ENCODE data around the gene OPA3. TPM values are rescaled to one million over a fixed set of nuclear protein-coding genes. Genes with fewer than 3 reads are reported as not detected.
"Not testable (repeated sequence)": the region's sequence is repeated elsewhere in the genome, so short reads cannot be mapped to it uniquely, and the experiment has no call there.

OPA3 gene
- total RNA-seq, 4 donors from 2014 or later, result 4.8 to 6.7 (median 5.7) TPM

- WGBS, 2 donors, result 79 to 90% methylated on average over 1 of the region's 1 CpG
Measured at GRCh38 chr19:45623984-45624383, 39.4 kb upstream of the OPA3 start.

GRCh38 chr19:45621976-45622503 lies 37.4 kb upstream of the OPA3 start:
- no peak for DNase-seq (ENCODE audit: low spot score in 2 of 2)
- Histone ChIP-seq H3K9me3 (no peaks in the 10 kb centered on the region), H3K36me3 (peaks cover 0 to 98% (median 0%) of the 10 kb centered on the region in 3 donors), H3K27me3 (no peaks in the 10 kb centered on the region), H3K4me1 (no peaks in the 10 kb centered on the region), H3K4me3 (no peak overlapping the region), H3K27ac (no peak overlapping the region)
- no peak for TF ChIP-seq CTCF (IDR thresholded peaks at IDR 0.05)
- TF ChIP-seq EP300 (IDR thresholded peaks at IDR 0.05), result no peak
- TF ChIP-seq POLR2A (IDR thresholded peaks at IDR 0.05), result no peak
- 87 to 89% methylated on average over 6 of the region's 6 CpGs for WGBS, 2 donors

More at GRCh38 chr19:45623984-45624383, 39.4 kb upstream of the OPA3 start:
- DNase-seq (ENCODE audit: low spot score in 2 of 2), result no peak
- Histone ChIP-seq H3K27ac (no peak overlapping the region), H3K27me3 (no peaks in the 10 kb centered on the region), H3K9me3 (no peaks in the 10 kb centered on the region), H3K4me3 (no peak overlapping the region), H3K4me1 (no peaks in the 10 kb centered on the region), H3K36me3 (peaks cover 0 to 97% (median 0%) of the 10 kb centered on the region in 3 donors)
- TF ChIP-seq POLR2A (IDR thresholded peaks at IDR 0.05), result no peak
- no peak for TF ChIP-seq EP300 (IDR thresholded peaks at IDR 0.05)
- no peak for TF ChIP-seq CTCF (IDR thresholded peaks at IDR 0.05)

- Histone ChIP-seq H3K27ac (no peak overlapping the region), H3K4me1 (no peaks in the 10 kb centered on the region), H3K9me3 (no peaks in the 10 kb centered on the region), H3K27me3 (no peaks in the 10 kb centered on the region), H3K36me3 (peaks cover 0 to 93% (median 0%) of the 10 kb centered on the region in 3 donors), H3K4me3 (no peak overlapping the region)
- TF ChIP-seq EP300 (IDR thresholded peaks at IDR 0.05), result no peak
- TF ChIP-seq POLR2A (IDR thresholded peaks at IDR 0.05), result no peak
- no peak for TF ChIP-seq CTCF (IDR thresholded peaks at IDR 0.05)
- WGBS, 2 donors, result 84 to 90% methylated on average over 17 of the region's 17 CpGs
- DNase-seq (ENCODE audit: low spot score in 2 of 2), result no peak
Measured at GRCh38 chr19:45621389-45621788, 36.8 kb upstream of the OPA3 start.

- no peaks in the 10 kb centered on the region for H3K27me3 ChIP-seq
- H3K36me3 ChIP-seq, result peaks cover 0 to 80% (median 0%) of the 10 kb centered on the region in 3 donors
- DNase-seq (ENCODE audit: low spot score in 2 of 2), result no peak
- peaks cover 0 to 11% (median 0%) of the 10 kb centered on the region in 4 donors for H3K4me1 ChIP-seq
- H3K27ac ChIP-seq, result peak overlapping the region in 1 of 4 donors; percentile 36
- no peak for TF ChIP-seq CTCF (IDR thresholded peaks at IDR 0.05)
- no peak for TF ChIP-seq EP300 (IDR thresholded peaks at IDR 0.05)
- no peak for TF ChIP-seq POLR2A (IDR thresholded peaks at IDR 0.05)
- WGBS, 2 donors, result 69 to 76% methylated on average over 10 of the region's 10 CpGs
- H3K9me3 ChIP-seq, result no peaks in the 10 kb centered on the region
- no peak overlapping the region for H3K4me3 ChIP-seq
Measured at GRCh38 chr19:45616704-45617017, 32.1 kb upstream of the OPA3 start.

- peaks cover 0 to 80% (median 0%) of the 10 kb centered on the region in 3 donors for H3K36me3 ChIP-seq
- no peaks in the 10 kb centered on the region for H3K27me3 ChIP-seq
- H3K4me1 ChIP-seq, result peaks cover 0 to 11% (median 0%) of the 10 kb centered on the region in 4 donors
- no peaks in the 10 kb centered on the region for H3K9me3 ChIP-seq
- WGBS, 2 donors, result 28 to 47% methylated on average over 32 to 35 of the region's 37 CpGs
- peak overlapping the region in 1 of 4 donors; percentile 17 for H3K4me3 ChIP-seq
- TF ChIP-seq EP300 (IDR thresholded peaks at IDR 0.05) (no peak), CTCF (IDR thresholded peaks at IDR 0.05) (no peak), POLR2A (IDR thresholded peaks at IDR 0.05) (no peak)
- DNase-seq (ENCODE audit: low spot score in 2 of 2), result peak; percentile 79 to 81
- peak overlapping the region in 3 of 4 donors; percentile 42 to 62 (median 53) for H3K27ac ChIP-seq
Measured at GRCh38 chr19:45615795-45616703, 31.4 kb upstream of the OPA3 start.

GRCh38 chr19:45615056-45615455 lies 30.5 kb upstream of the OPA3 start:
- H3K36me3 ChIP-seq, result peaks cover 0 to 80% (median 0%) of the 10 kb centered on the region in 3 donors
- DNase-seq (ENCODE audit: low spot score in 2 of 2); H3K9me3 ChIP-seq; H3K4me3 ChIP-seq; H3K27me3 ChIP-seq: not testable (repeated sequence)
- 89 to 90% methylated on average over 9 of the region's 9 CpGs for WGBS, 2 donors
- H3K4me1 ChIP-seq, result peaks cover 0 to 11% (median 0%) of the 10 kb centered on the region in 4 donors
- H3K27ac ChIP-seq, result peak overlapping the region in 1 of 4 donors; percentile 46

Data from tibial nerve (tissue), 4 donors.